Measurements from ENCODE around the gene CA10. TPM values are rescaled to one million over a fixed set of nuclear protein-coding genes. Genes with fewer than 3 reads are reported as not detected.

Gene CA10
- total RNA-seq, 2 donors from 2014 or later: not detected

DNA sequence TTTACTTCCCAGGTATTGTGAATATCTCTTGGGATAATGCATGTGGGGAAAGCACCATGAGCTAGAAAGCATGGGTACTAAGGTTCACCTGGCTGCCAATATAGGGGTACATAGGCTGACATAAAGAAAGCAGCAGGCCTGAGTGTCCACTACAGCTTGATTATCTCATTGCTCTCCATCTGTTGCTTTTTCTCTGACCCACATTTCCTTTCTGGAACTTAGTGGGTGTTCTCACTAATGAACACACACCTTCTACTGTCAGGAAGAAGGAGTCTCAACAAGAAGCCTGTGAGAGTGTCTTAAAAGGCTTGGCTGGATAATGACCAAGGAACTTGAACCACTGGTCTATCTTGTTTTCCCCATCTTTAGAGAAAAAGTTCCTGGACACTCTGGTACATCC, 62.5 kb downstream of the CA10 start:
- DNase-seq (ENCODE audit: low spot score) (no peak), ATAC-seq (ENCODE audit: insufficient number of reproducible peaks, low FRiP score, low read depth) (no peak)
- TF ChIP-seq, protein P1, sequence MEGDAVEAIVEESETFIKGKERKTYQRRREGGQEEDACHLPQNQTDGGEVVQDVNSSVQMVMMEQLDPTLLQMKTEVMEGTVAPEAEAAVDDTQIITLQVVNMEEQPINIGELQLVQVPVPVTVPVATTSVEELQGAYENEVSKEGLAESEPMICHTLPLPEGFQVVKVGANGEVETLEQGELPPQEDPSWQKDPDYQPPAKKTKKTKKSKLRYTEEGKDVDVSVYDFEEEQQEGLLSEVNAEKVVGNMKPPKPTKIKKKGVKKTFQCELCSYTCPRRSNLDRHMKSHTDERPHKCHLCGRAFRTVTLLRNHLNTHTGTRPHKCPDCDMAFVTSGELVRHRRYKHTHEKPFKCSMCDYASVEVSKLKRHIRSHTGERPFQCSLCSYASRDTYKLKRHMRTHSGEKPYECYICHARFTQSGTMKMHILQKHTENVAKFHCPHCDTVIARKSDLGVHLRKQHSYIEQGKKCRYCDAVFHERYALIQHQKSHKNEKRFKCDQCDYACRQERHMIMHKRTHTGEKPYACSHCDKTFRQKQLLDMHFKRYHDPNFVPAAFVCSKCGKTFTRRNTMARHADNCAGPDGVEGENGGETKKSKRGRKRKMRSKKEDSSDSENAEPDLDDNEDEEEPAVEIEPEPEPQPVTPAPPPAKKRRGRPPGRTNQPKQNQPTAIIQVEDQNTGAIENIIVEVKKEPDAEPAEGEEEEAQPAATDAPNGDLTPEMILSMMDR (IDR thresholded peaks at IDR 0.05): no peak
- no peaks in the 10 kb centered on the region for H3K36me3 ChIP-seq
- H3K9me3 ChIP-seq: no peaks in the 10 kb centered on the region
- H3K4me1 ChIP-seq (ENCODE audit: control insufficient read depth in 1 of 2, low read depth in 2 of 2): no peaks in the 10 kb centered on the region
- no peak overlapping the region for H3K27ac ChIP-seq
- H3K27me3 ChIP-seq (replicated peaks; ENCODE audit: insufficient read depth): no peaks in the 10 kb centered on the region
- H3K4me3 ChIP-seq: no peak overlapping the region

DNA sequence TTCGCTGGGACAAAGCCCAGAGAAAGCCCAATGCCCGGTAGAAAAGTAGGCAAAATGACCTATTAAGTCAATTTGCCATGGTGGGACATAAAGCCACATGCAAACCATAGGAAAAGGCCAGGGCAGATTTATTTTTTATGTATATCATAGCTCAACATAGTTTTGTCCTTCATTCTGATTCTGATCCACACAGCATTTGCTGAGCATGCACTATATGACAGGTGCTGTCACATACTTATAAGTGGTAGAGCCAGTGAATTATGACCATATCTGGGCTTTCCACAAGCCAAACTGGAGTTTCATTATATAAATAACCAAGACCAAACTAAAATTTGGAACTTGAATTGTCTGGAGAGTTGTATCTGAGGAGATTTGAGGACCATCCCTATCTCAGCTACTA, 74.3 kb downstream of the CA10 start:
- no peak for ATAC-seq (ENCODE audit: insufficient number of reproducible peaks, low FRiP score, low read depth)
- no peak for DNase-seq (ENCODE audit: low spot score)
- Histone ChIP-seq H3K9me3 (no peaks in the 10 kb centered on the region), H3K27me3 (replicated peaks; ENCODE audit: insufficient read depth) (no peaks in the 10 kb centered on the region), H3K4me1 (ENCODE audit: control insufficient read depth in 1 of 2, low read depth in 2 of 2) (no peaks in the 10 kb centered on the region), H3K36me3 (no peaks in the 10 kb centered on the region), H3K4me3 (no peak overlapping the region), H3K27ac (no peak overlapping the region)
- TF ChIP-seq, protein P1 (IDR thresholded peaks at IDR 0.05): no peak

DNA sequence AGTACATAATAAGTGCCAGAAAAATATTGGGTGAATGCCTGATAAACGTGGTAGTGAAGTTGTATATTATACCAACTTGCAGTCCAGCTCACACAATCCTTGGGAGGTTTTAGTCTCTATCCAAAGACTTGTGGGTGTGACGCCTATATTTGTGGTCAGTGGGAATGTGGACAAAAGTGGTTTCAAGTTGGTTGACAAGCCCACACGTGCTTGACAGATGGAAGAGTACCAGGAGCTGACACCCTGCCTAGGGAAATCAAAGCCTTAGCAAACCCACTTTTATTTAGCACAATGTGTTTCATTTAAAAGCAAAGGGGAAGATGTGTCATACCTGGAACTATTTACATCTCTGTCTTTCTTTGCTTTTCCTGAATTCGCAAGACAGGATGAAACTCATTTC, 79.0 kb downstream of the CA10 start:
- DNase-seq (ENCODE audit: low spot score) (no peak), ATAC-seq (ENCODE audit: insufficient number of reproducible peaks, low FRiP score, low read depth) (no peak)
- Histone ChIP-seq H3K27ac (no peak overlapping the region), H3K27me3 (replicated peaks; ENCODE audit: insufficient read depth) (no peaks in the 10 kb centered on the region), H3K9me3 (no peaks in the 10 kb centered on the region), H3K36me3 (no peaks in the 10 kb centered on the region), H3K4me3 (no peak overlapping the region), H3K4me1 (ENCODE audit: control insufficient read depth in 1 of 2, low read depth in 2 of 2) (no peaks in the 10 kb centered on the region)
- TF ChIP-seq, protein P1 (IDR thresholded peaks at IDR 0.05): no peak

DNA sequence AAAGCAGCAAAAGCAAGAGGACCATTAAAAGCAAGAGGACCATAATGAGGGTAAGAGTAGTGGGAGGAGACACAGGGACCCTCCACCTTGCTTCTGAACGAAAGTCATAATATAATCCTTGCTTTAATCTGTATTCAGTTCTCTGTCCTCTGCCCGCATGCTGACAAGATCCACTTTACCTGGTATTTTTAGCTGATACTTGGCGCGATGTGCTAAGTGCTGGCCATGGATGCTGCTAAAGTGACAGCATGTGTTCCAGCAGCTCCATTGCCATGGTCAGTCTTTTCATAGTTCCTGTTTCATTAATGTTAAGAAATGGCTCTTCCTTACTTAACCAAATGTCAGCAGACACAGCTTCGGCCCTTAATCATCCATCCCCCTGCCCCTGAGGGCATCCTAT, 86.8 kb downstream of the CA10 start:
- no peaks in the 10 kb centered on the region for H3K36me3 ChIP-seq
- H3K4me3 ChIP-seq: no peak overlapping the region
- no peak overlapping the region for H3K27ac ChIP-seq
- DNase-seq (ENCODE audit: low spot score) (no peak), ATAC-seq (ENCODE audit: insufficient number of reproducible peaks, low FRiP score, low read depth) (no peak)
- TF ChIP-seq, protein P1 (IDR thresholded peaks at IDR 0.05): no peak
- H3K4me1 ChIP-seq (ENCODE audit: control insufficient read depth in 1 of 2, low read depth in 2 of 2): no peaks in the 10 kb centered on the region
- no peaks in the 10 kb centered on the region for H3K9me3 ChIP-seq
- no peaks in the 10 kb centered on the region for H3K27me3 ChIP-seq (replicated peaks; ENCODE audit: insufficient read depth)

DNA sequence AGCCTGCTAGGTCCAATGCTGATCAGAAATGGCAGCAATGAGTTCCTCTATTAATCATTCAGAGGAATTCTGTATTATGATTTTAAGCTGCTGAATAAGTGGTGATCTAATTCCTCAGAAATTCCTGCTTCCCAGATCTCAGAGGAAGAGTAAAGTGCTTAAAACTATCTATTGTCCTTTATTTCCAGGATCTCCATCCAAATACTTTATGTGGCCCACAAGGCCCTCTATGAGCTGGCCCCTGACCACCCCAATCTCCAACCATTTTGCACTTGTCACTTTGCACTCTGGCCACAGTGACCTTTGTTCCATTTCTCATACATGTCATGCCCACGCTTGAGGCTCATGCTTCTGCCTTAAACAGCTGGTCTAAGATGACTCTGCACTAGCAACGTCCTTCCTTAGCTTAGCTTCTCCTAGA, 93.7 kb downstream of the CA10 start:
- no peak overlapping the region for H3K27ac ChIP-seq
- DNase-seq (ENCODE audit: low spot score) (no peak), ATAC-seq (ENCODE audit: insufficient number of reproducible peaks, low FRiP score, low read depth) (no peak)
- H3K4me3 ChIP-seq: no peak overlapping the region
- TF ChIP-seq, protein P1 (IDR thresholded peaks at IDR 0.05): no peak
- H3K9me3 ChIP-seq: no peaks in the 10 kb centered on the region
- no peaks in the 10 kb centered on the region for H3K4me1 ChIP-seq (ENCODE audit: control insufficient read depth in 1 of 2, low read depth in 2 of 2)
- no peaks in the 10 kb centered on the region for H3K36me3 ChIP-seq
- no peaks in the 10 kb centered on the region for H3K27me3 ChIP-seq (replicated peaks; ENCODE audit: insufficient read depth)
